Skeletal muscle tissue (tissue), 4 donors: ENCODE measurements around the gene RNASET2. TPM values are rescaled to one million over a fixed set of nuclear protein-coding genes. Genes with fewer than 3 reads are reported as not detected.
A peak's percentile ranks its signal among the peaks of the same experiment; 100 is the strongest.
"Not testable (repeated sequence)": the region's sequence is repeated elsewhere in the genome, so short reads cannot be mapped to it uniquely, and the experiment has no call there.

ENCODE experiments used
- H3K27ac ChIP-seq: one replicate; pipeline ENCODE4 v1.7.0; 2013; ENCODE audit warnings: mild to moderate bottlenecking, low read depth, low read length, inconsistent platforms
- H3K27me3 ChIP-seq, 3 donors: one replicate each; pipeline ENCODE4 v1.7.0; 2013; ENCODE audit warnings: low read length in 3 of 3; ENCODE audit not compliant: control insufficient read depth in 3 of 3, insufficient read depth in 3 of 3
- H3K36me3 ChIP-seq, 3 donors: one replicate each; pipeline ENCODE4 v1.7.0; 2013; ENCODE audit warnings: low read length in 3 of 3; ENCODE audit not compliant: control insufficient read depth in 3 of 3, insufficient read depth in 3 of 3
- H3K4me1 ChIP-seq, 3 donors: one replicate each; pipeline ENCODE4 v1.7.0; 2013; ENCODE audit warnings: low read length in 3 of 3, mild to moderate bottlenecking in 3 of 3; ENCODE audit not compliant: control insufficient read depth in 3 of 3, insufficient read depth in 3 of 3
- H3K4me3 ChIP-seq, 3 donors: one replicate each; pipeline ENCODE4 v1.7.0; 2013; ENCODE audit warnings: low read length in 3 of 3
- H3K9ac ChIP-seq, 3 donors: one replicate each; pipeline ENCODE4 v1.7.0; 2013; ENCODE audit warnings: low read length in 3 of 3, mild to moderate bottlenecking in 3 of 3, moderate library complexity in 2 of 3, low read depth in 1 of 3
- H3K9me3 ChIP-seq, 3 donors: one replicate each; pipeline ENCODE4 v1.7.0; 2013; ENCODE audit warnings: low read length in 3 of 3; ENCODE audit not compliant: control insufficient read depth in 3 of 3
- total RNA-seq: library from RNA; depleted of rRNA; stranded (reverse); fragments of >200 nt; gene quantifications from one replicate; pipeline ENCODE4 v1.2.3, GENCODE V29; 2014
- donor health status: Osteomylitis.

Gene RNASET2
- total RNA-seq, 1 donor from 2014 or later: 20.9 TPM

DNA sequence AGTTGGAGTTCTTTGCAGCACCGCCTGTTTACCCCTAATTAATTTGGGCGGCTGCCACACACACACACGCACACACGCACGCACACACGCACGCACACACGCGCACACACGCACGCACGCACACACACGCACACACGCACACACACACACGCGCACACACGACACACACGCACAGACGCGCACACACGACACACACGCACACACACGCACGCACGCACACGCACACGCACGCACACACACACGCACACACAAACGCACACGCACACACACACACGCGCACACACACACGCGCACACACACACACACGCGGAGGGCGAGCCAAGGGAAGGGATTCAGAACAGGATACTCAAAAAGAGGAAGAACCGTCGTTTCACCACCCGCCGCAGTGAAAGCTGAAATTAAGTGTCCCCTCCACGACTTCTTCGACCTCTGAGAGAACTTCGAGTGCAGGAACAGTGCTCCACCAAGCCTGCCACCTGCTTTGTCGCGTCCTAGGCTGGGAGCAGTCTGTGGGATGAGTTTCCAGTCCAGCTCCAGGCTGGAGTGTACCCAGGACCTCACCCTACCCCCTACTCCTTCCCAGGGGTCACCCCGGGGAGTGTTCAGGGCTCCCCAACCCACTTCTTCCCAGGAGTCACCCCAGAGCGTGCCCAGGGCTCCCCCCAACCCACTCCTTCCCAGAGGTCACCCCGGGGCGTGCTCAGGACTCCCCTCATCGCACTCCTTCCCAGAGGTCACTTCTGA, 1.1 kb downstream of the RNASET2 start:
- H3K9ac ChIP-seq: peak overlapping the region; percentile 65 to 85 (median 72)
- peak overlapping the region; percentile 70 to 86 (median 86) for H3K4me3 ChIP-seq
- no peaks in the 10 kb centered on the region for H3K9me3 ChIP-seq
- peak overlapping the region; percentile 25 for H3K27ac ChIP-seq
- peaks cover 0 to 4% (median 0%) of the 10 kb centered on the region in 3 donors for H3K36me3 ChIP-seq
- peaks cover 9 to 27% (median 16%) of the 10 kb centered on the region in 3 donors for H3K4me1 ChIP-seq
- no peaks in the 10 kb centered on the region for H3K27me3 ChIP-seq

DNA sequence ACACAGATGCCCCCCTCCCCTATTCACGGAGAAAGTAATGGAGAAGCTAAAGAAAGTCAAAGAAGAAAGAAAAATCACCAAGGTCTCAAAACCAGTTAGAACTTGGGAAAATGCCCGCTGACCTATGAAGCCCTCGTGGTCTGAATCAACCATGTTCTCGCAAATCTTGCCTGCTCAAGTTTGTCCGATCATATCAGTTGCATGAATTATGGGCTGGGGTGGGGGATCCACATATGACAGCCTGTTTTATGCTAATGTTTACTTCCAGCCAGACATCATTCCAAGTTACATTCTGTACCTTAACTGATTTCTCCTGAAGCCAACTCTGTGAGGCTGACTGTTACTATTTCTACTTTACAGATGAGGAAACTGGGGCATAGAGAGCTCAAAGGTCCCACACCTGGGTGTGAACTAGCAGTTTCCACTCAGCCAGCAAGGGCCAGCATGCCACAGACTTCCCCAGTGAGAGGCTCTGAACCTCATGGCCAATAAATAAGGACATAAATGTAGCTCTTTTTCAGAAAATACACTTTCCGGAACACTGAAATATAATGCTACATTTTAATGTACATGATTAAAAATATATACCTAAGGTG, 2.1 kb downstream of the RNASET2 start:
- peaks cover 9 to 22% (median 16%) of the 10 kb centered on the region in 3 donors for H3K4me1 ChIP-seq
- no peaks in the 10 kb centered on the region for H3K27me3 ChIP-seq
- H3K9ac ChIP-seq: no peak overlapping the region
- no peaks in the 10 kb centered on the region for H3K9me3 ChIP-seq
- no peak overlapping the region for H3K27ac ChIP-seq
- no peak overlapping the region for H3K4me3 ChIP-seq
- H3K36me3 ChIP-seq: peaks cover 0 to 4% (median 0%) of the 10 kb centered on the region in 3 donors

DNA sequence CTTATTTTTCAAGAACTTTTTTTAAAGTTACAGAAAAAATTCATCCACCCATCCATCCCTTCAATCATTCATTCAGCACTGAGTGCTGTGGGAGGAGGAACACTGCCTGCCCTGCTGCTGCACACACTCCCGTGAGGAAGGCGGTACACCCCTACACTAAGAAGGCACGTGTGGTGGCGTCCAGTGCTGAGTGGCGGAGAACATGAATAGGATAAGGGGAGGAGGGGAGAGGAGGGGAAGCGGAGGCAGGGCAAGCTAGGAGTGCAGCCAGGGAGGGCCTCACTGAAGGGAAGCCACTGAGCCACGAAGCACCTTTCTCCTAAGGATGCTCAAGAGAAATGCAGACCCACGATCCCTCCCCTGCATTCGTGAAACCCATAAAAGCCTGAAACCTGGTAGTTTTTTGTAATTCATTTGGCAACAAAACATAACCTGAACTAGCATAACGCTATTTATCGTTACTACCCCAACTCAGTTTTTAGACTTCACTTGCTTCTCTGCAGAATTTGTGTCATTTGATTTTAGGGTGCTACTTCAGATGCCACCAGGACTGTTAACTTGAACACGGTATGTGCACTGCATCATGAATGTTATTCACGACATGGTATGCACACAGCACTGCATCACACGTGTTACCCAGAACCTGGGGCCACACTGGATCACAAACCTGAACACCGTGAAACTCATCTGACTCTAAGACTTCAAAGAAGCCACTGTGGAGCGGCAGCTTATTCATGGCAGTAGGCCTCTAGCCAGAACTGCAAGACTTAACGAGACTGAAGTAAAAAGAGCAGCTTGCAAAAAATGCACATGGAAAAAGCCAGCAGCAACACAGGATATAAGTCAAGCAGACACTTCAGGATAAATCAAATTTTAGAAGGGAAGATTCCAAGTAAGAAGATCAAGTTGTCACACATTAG, 3.5 kb downstream of the RNASET2 start:
- no peak overlapping the region for H3K4me3 ChIP-seq
- no peaks in the 10 kb centered on the region for H3K27me3 ChIP-seq
- peaks cover 0 to 4% (median 0%) of the 10 kb centered on the region in 3 donors for H3K36me3 ChIP-seq
- H3K27ac ChIP-seq: no peak overlapping the region
- no peak overlapping the region for H3K9ac ChIP-seq
- no peaks in the 10 kb centered on the region for H3K9me3 ChIP-seq
- H3K4me1 ChIP-seq: peaks cover 9 to 18% (median 16%) of the 10 kb centered on the region in 3 donors

DNA sequence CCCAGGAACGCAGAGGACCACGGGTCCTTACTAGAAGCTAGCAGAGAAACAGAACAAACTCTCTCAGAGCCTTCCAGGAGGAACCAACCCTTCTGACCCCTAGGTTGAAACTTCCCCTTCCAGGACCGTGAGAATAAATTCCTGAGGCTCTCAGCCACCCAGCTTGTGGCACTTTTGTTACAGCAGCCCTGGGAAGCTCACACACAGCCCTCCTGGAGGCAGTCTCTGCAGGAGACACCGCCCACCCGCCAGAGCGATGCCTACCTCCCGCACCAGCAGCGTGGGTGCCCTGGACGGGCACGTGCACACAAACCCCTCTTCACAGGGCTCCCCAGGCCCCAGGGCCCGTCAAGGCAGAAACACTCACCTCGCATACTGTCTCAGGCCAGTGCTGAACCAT, 4.2 kb downstream of the RNASET2 start:
- H3K36me3 ChIP-seq: peaks cover 4 to 8% (median 5%) of the 10 kb centered on the region in 3 donors
- no peak overlapping the region for H3K4me3 ChIP-seq
- no peak overlapping the region for H3K9ac ChIP-seq
- peaks cover 9 to 18% (median 10%) of the 10 kb centered on the region in 3 donors for H3K4me1 ChIP-seq
- H3K27ac ChIP-seq: no peak overlapping the region
- H3K27me3 ChIP-seq: no peaks in the 10 kb centered on the region
- H3K9me3 ChIP-seq: no peaks in the 10 kb centered on the region

DNA sequence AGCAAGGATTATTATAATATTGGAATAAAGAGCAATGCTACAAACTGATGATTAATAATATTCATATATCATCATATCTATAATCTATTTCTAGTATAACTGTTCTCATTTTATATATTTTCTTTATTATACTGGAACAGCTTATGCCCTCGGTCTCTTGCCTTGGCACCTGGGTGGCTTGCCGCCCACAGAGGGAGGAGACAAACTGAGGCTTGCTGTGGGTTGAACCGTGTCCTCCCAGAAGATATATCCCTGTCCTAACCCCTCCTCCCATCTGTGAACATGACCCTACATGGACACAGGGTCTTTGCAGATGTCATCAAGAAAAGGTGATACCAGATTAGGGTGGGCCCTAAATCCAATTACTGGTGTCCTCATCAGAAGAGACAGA, 4.7 kb downstream of the RNASET2 start:
- peaks cover 4 to 8% (median 5%) of the 10 kb centered on the region in 3 donors for H3K36me3 ChIP-seq
- H3K4me3 ChIP-seq: no peak overlapping the region
- H3K9ac ChIP-seq: no peak overlapping the region
- H3K9me3 ChIP-seq: no peaks in the 10 kb centered on the region
- H3K4me1 ChIP-seq: peaks cover 6 to 15% (median 10%) of the 10 kb centered on the region in 3 donors
- no peak overlapping the region for H3K27ac ChIP-seq
- H3K27me3 ChIP-seq: no peaks in the 10 kb centered on the region

DNA sequence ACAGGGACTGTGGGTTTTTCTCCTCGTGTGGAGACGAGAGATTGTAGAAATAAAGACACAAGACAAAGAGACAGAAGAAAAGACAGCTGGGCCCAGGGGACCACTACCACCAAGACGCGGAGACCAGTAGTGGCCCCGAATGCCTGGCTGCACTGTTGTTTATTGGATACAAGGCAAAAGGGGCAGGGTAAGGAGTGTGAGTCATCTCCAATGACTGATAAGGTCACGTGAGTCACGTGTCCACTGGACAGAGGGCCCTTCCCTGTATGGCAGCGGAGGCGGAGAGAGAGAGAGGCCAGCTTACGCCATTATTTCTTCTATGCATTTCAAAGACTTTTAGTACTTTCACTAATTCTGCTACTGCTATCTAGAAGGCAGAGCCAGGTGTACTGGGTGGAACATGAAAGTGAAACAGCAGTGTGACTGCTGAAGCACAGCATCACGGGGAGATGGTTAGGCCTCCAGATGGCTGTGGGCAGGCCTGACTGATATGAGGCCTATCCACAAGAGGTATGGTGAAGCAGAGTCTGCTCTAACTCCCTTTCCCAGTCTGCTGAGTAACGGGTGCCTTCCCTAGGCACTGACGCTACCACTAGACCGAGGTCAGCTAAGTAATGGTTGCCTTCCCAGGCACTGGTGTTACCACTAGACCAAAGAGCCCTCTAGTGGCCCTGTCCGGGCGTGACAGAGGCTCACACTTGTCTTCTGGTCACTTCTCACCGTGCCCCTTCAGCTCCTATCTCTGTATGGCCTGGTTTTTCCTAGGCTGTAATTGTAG, 5.3 kb downstream of the RNASET2 start:
- H3K9ac ChIP-seq, H3K9me3 ChIP-seq, H3K36me3 ChIP-seq, H3K27ac ChIP-seq, H3K27me3 ChIP-seq: not testable (repeated sequence)
- Histone ChIP-seq H3K4me3 (peak overlapping the region in 2 of 3 donors; percentile 38 to 49), H3K4me1 (peaks cover 5 to 14% (median 10%) of the 10 kb centered on the region in 3 donors)

DNA sequence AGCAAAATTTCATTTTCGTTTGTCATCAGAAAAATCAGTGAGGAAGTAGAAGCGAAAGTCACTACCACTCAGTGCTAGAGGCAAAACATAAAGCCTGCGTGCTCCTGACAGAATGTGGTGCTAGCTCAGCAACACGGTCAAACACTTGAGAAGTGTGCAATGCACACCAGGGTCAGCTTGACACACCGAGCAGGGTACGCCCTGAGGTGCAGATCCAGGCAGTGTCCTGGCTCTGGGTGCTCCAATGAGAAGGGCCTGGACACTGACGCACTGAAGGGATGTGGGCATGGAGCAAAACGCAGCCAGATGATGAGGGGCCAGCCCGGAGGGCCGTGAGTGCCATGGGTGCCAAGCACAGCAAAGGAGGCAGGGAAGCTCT, 5.9 kb downstream of the RNASET2 start:
- H3K4me3 ChIP-seq: no peak overlapping the region
- peaks cover 2 to 7% (median 4%) of the 10 kb centered on the region in 3 donors for H3K4me1 ChIP-seq
- no peak overlapping the region for H3K9ac ChIP-seq
- no peaks in the 10 kb centered on the region for H3K9me3 ChIP-seq
- H3K27ac ChIP-seq: no peak overlapping the region
- H3K27me3 ChIP-seq: no peaks in the 10 kb centered on the region
- peaks cover 4 to 12% (median 8%) of the 10 kb centered on the region in 3 donors for H3K36me3 ChIP-seq

DNA sequence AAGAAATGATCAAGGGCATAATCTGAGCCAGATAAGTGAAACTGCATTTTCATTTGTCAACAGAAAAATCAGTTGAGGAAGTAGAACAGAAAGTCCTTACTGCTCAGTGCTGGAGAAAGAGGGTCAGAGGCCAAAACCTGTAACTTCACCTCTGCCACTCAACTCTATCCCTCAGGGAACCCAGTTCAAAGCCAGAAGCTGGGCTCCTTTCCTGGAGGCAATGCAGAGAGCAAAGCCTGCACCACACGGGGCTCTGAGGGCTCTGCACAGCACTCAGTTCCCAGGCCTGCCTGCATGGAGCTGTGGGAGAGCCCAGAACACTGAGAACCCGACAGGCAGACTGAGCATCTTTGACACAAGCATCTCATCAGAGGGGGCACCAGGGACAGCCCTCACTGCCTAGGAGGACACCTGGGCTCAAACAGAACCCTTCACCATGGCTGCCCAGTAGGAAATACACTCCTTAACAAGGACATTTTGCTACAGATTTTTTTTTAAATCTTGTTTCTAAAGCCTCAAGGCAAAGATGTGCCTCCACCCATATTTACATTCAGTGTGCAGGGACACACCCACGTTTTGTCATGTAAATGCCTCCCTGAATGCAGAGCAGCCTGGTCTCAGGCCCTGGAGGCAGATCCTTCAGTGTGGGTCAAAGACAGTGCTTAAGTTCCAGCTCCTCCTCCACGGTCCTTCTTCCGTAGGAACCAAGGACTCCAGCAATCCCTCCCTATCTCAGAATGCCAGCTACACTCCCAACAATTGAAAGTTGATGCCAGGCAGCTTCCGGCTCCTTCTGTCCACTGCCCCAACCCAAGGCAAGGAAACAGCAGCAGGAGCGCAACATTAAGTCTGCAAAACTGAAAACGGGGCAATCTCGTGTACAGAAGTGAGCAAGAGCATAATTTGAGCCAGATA, 6.6 kb downstream of the RNASET2 start:
- H3K4me3 ChIP-seq: no peak overlapping the region
- no peak overlapping the region for H3K9ac ChIP-seq
- H3K36me3 ChIP-seq: peaks cover 4 to 12% (median 8%) of the 10 kb centered on the region in 3 donors
- no peaks in the 10 kb centered on the region for H3K9me3 ChIP-seq
- H3K27ac ChIP-seq: peak overlapping the region; percentile 5
- peaks cover 0 to 3% (median 2%) of the 10 kb centered on the region in 3 donors for H3K4me1 ChIP-seq
- no peaks in the 10 kb centered on the region for H3K27me3 ChIP-seq
